DMS 273 treated with DMSO at 0.1 percent for 48 hours (cell line): ENCODE measurements around the gene IGSF11.
A peak's percentile ranks its signal among the peaks of the same experiment; 100 is the strongest.
"Not testable (repeated sequence)": the region's sequence is repeated elsewhere in the genome, so short reads cannot be mapped to it uniquely, and the experiment has no call there.

ENCODE experiments used
- DNase-seq: peaks from one replicate; lab custom pipeline; 2025; lab: John Stamatoyannopoulos, UW

Gene IGSF11

DNA sequence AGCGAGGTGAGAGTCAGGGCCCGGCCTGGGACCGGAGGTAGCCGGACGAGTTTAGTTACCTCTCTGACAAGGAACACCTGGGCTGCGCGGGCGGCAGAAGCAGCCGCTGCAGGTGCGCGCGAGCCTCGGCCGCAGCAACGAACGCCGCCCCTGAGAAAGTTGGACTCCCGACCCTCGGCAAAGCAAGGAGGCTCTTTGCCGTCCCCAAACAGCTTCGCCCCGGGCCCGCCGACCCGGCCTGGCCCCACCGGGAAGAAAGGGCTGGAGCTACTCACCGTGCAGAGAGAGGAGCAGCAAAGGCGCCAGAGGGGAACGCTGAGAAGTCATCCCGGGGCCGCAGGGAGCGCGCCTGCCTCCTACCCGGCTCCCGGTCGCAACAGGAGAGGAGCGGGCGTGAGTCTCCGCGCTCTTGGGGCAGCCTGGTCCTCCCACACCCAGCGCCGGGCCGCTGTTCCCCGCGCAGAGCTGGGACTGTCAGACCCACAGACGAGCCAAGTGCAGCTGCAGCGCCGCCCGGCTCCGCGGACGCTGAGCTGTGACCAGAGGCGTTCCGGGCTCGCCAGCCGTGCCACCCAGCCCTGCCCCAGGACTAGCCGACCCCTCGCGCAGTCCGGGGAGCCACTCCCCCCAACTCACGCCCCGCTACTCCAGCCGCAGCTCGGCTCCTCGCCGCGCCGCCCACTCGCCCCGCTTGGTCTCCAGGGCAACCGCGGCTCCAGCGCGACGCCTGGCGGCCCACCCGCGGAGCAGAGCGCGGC lies at the start of gene IGSF11:
IGSF11 (minus strand) TSS at position 591 of the 758 bp plus-strand sequence; CDS start at position 327, 264 bp downstream.
- DNase-seq: peak; percentile 86

GRCh38 chr3:119080364-119080763 lies 45.7 kb upstream of the IGSF11 start:
- no peak for DNase-seq

GRCh38 chr3:119073258-119074001 lies 38.8 kb upstream of the IGSF11 start:
- DNase-seq: no peak

GRCh38 chr3:119072451-119072850 lies 37.8 kb upstream of the IGSF11 start:
- DNase-seq: not testable (repeated sequence)

DNA sequence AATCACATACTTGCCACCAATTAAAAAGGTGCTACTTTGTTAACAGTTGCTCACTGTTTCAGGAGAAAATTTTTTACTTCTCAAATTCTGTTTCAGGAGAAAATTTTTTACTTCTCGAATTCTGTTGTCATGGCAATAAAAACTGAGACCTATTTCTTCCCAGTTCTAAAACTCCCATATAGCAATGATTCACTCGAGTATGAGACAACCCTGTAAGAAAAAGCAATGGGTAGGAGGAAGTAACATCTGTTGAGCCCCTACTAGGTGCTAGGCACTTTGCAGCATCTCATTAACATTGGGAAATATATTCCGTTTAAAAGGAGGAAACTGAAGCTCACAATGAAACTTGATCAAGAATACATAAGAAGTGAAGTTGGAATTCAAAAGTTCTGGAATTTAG lies 35.1 kb upstream of the IGSF11 start:
- no peak for DNase-seq

- no peak for DNase-seq
These were observed 28.8 kb upstream of the IGSF11 start for GRCh38 chr3:119063471-119063870.

- no peak for DNase-seq
These were observed 28.2 kb upstream of the IGSF11 start for GRCh38 chr3:119062892-119063291.

DNA sequence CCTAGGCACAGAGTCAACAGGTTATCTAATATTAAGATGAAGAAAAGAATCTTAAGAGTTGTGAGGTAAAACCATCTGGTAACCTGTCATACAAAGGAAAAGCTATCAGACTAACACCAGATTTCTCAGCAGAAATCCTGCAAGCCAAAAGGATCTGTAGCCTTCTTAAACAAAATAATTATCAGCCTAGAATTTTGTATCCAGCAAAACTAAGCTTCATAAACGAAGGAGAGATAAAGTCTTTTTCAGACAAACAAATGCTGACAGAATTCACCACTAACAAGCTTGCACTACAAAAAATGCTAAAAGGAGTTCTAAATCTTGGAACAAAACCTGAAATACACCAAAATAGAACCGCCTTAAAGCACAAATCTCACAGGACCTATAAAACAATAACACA lies 9.9 kb upstream of the IGSF11 start:
- DNase-seq: no peak

- DNase-seq: no peak
These were observed 7.5 kb upstream of the IGSF11 start for GRCh38 chr3:119042162-119042561.

- no peak for DNase-seq
These were observed 334 bp upstream of the IGSF11 start for GRCh38 chr3:119035014-119035346.

DNA sequence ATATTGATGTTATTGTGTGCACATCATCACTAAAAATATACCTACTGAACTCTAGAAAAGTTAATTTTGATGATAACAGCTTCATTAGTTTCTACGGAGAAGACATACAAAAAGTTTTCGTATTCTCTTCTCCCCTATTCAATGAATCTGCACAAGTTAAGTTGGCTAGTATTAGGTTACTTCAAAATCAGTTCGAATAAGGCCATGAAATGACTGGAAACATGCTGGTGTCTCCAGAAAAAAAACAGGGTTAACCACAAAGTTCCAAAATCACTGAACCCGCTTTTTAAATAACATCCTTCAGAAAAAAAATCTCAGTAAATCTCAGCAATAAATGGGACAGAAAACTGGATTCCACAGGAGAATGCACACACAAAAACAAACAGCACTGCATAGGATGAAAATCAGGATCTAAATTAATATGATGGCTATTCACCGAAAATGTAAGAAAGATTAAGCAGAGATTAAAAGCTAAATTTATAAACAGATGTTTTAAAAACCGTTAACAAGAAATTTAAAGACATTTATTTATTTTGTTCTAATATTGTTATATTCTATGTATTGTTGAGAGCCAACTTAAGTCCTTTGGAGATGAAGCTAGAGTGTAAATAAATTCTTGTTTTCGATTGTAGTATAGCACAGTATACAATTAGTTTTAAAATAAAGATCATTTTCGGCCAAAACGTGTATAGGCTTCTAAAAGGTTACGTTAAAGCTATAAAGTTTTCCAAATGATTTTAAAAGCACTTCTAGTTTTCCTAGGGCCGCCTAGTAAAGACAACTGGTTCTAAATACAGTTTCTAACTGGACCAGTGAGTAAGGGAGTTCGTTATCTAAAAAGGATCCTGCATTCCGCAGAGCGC lies 1.0 kb downstream of the IGSF11 start:
- no peak for DNase-seq

GRCh38 chr3:119025171-119025795 lies 9.4 kb downstream of the IGSF11 start:
- DNase-seq: no peak

DNA sequence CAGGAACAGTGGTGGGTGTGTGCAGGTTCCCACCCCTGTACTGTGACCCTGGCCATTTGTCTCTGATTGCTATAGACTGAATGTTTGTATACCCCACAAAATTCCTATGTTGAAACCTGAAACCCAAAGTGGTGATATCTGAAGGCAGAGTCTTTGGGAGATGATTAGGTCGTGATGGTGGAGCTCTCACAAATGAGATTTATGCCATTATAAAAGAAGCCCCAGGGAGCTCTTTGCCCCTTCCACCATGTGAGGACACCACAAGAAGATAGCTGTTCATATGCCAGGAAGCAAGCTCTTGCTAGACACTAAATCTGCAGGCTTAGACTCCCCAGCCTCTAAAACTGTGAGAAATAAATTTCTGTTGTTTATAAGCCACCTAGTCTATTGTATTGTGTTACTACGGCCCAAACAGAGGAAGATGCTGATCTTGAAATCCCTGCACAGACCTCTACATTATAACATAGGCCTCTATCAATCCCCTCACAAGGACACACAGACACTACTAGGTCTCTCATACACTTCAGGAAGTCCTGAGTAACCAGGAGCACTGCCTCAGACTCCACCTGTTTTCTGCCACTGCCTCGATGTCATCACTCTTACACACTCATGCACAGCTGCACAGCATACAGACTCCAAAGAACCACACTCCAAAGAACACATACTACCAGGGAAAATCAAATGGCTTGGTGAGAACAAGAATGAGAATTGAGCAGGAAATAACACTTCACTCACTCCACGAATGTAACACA lies 14.7 kb downstream of the IGSF11 start:
- peak; percentile 33 for DNase-seq

GRCh38 chr3:119018690-119019463 lies 15.8 kb downstream of the IGSF11 start:
- peak; percentile 62 for DNase-seq

GRCh38 chr3:119015942-119016341 lies 18.7 kb downstream of the IGSF11 start:
- DNase-seq: no peak

DNA sequence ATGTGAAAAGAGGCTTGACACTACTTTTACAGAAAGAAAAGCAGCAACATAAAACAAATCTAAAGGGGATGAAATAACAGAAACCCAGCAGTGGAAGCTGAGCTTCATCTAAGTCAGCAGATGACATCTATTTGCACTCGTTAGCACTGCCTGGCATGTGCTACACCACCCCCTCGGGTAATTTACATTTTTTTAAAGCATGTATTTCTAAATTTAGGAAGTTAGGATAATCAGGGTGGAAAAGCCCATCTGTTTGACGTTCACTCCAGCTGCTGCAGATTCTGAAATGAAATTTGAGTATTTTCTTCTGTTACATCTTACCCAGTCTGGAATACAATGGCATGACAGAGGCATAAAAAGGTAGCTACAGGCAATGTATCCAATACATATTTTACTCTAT lies 20.7 kb downstream of the IGSF11 start:
- peak; percentile 99 for DNase-seq

- DNase-seq: no peak
These were observed 23.1 kb downstream of the IGSF11 start for GRCh38 chr3:119011528-119011927.

DNA sequence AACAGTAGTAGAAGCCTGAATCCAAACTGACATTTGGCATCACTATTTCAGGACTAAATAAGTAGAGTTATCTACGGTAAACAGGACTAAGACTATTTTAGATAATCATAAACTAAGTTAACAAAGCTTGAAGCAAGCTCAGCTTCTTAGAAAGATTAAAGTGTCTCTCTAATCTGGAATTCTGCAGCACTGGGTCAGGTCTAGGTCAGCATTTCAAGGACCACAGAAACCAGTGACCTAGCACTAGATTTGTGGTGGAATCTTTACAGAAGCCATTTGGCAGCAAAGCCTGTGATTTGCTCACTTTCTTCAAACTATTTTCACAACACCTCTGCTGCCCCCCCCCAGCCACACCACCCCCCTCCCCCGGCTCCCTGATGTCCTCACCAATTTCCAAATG lies 37.5 kb downstream of the IGSF11 start:
- no peak for DNase-seq

- DNase-seq: no peak
These were observed 42.9 kb downstream of the IGSF11 start for GRCh38 chr3:118991775-118992174.

GRCh38 chr3:118990823-118991560 lies 43.7 kb downstream of the IGSF11 start:
- no peak for DNase-seq
